ENCODE results near the gene OR8H1.

OR8H1 gene, protein sequence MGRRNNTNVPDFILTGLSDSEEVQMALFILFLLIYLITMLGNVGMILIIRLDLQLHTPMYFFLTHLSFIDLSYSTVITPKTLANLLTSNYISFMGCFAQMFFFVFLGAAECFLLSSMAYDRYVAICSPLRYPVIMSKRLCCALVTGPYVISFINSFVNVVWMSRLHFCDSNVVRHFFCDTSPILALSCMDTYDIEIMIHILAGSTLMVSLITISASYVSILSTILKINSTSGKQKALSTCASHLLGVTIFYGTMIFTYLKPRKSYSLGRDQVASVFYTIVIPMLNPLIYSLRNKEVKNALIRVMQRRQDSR

DNA sequence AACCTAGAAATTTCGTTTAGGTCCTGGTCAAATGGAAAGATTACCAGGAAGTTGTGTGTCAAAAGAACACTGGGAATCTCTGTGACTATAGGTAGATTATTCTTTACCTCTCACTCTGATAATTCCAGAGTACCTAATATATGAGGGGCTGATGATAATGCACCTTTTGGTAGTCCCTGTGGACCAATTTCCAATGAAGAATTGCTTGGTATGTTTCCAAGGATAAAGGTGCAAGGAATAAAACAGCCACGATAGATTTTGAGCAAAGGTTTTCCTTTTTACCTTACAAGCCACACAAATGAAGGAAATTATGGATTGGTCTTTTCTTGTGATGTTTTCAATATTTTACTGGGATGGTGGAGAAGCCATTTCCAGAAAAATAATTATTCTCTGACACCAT is at the start of gene OR8H1:
Gene OR8H1 (minus strand): TSS at position 101 of the 400 bp plus-strand sequence. CDS start 1,192 bp downstream, outside the sequence.
- no peak for DNase-seq (ENCODE audit: extremely low read depth, low read depth)
- no peak within 1 kb of the TSS for H3K4me3 ChIP-seq (replicated peaks; ENCODE audit: low read depth, low read length)
- TF ChIP-seq, protein P1, sequence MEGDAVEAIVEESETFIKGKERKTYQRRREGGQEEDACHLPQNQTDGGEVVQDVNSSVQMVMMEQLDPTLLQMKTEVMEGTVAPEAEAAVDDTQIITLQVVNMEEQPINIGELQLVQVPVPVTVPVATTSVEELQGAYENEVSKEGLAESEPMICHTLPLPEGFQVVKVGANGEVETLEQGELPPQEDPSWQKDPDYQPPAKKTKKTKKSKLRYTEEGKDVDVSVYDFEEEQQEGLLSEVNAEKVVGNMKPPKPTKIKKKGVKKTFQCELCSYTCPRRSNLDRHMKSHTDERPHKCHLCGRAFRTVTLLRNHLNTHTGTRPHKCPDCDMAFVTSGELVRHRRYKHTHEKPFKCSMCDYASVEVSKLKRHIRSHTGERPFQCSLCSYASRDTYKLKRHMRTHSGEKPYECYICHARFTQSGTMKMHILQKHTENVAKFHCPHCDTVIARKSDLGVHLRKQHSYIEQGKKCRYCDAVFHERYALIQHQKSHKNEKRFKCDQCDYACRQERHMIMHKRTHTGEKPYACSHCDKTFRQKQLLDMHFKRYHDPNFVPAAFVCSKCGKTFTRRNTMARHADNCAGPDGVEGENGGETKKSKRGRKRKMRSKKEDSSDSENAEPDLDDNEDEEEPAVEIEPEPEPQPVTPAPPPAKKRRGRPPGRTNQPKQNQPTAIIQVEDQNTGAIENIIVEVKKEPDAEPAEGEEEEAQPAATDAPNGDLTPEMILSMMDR (IDR thresholded peaks at IDR 0.05; ENCODE audit: low read depth, low read length, missing control alignments): no peak

DNA sequence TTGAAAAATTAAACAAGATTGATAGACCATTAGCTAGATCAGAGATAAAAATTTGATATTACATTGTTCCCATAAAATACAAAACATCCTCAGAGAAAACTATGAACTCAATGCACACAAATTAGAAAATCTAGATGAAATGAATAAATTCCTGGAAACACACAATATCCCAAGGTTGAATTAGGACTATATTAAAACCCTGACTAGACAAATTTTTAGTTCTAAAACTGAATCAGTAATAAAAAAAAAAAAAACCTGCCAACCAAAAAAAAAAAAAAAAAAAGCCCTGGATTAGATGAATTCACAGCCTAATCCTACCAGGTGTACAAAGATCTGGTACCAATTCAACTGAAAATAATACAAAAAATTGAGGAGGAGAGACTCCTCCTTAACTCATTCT is 48.2 kb upstream of the OR8H1 start:
- TF ChIP-seq, protein P1 (IDR thresholded peaks at IDR 0.05; ENCODE audit: low read depth, low read length, missing control alignments): no peak
- no peak overlapping the region for H3K4me3 ChIP-seq (replicated peaks; ENCODE audit: low read depth, low read length)
- DNase-seq (ENCODE audit: extremely low read depth, low read depth): no peak

DNA sequence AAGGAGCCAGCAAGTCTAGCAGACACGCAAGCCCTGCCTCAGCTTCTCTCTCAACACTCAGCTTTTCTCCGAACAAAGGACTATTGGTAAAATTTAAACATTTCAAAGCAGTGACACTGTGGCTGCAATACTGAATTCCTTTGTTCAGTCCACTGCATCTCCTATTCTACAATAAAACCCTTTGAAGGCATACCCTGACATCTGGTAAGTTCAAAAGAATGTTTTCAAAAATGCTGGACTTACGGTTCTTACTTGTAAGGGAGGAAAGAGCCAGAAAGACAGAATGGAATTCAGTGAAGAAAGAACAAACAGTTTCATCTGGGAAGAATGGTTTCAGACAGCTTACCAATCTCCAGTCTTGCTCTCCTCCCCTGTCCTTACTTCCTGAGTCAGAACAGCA is 41.1 kb upstream of the OR8H1 start:
- H3K4me3 ChIP-seq (replicated peaks; ENCODE audit: low read depth, low read length): no peak overlapping the region
- DNase-seq (ENCODE audit: extremely low read depth, low read depth): no peak
- TF ChIP-seq, protein P1 (IDR thresholded peaks at IDR 0.05; ENCODE audit: low read depth, low read length, missing control alignments): no peak

DNA sequence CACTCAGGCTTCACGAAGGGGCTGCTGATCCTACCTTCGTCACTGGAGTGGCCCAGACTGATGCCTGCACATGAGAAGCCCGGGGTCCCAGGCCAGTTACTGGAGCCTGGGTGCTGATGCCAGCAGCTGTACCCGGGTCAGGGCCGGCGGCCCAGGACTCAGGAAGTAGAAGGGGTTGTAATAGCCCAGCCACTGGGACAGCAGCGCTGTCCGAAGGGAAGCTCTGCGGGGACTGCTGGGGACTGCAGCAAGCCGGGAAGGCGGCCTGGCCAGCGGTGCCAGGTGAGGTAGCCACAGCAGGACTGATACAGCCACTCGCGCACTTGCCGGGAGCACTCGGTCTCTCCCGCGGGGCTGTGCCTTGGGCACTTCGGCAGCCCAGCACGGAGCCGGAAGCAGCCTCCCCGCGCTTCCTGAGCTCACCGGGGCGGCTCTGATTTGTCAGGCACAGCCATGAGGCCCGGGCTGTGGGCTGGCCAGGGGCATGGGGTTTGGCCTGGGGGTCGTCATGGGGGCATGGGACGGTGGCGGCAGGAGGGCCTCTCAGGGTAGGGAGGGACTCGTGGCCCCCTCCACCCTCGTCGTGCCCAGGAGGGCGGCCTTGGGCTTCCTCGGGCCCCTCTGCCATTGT is 39.9 kb upstream of the OR8H1 start:
- no peak overlapping the region for H3K4me3 ChIP-seq (replicated peaks; ENCODE audit: low read depth, low read length)
- TF ChIP-seq, protein P1 (IDR thresholded peaks at IDR 0.05; ENCODE audit: low read depth, low read length, missing control alignments): no peak
- DNase-seq (ENCODE audit: extremely low read depth, low read depth): no peak

DNA sequence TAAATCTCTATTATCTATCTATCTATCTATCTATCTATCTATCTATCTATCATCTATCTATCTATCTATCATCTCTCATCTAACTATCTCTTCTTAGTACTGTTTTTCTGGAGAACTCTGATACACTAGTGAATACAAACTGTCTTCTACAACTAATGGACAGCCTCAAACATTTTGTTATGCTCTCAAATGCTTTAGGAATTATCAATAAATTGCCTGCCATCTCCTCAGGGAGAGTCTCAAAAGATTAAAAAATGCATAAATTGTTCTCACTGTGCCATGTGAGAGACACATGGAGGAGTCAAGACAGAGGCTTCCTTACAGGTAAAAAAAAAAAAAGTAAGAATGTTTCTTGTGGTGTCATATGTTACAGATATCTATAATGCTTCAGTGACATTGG is 22.8 kb upstream of the OR8H1 start, which contains the start of gene OR8K3:
Gene OR8K3 (plus strand): TSS at position 301 of the 400 bp plus-strand sequence. CDS start 3,163 bp downstream, outside the sequence.
- no peak for DNase-seq (ENCODE audit: extremely low read depth, low read depth)
- TF ChIP-seq, protein P1 (IDR thresholded peaks at IDR 0.05; ENCODE audit: low read depth, low read length, missing control alignments): no peak
- no peak within 1 kb of the TSS for H3K4me3 ChIP-seq (replicated peaks; ENCODE audit: low read depth, low read length)

DNA sequence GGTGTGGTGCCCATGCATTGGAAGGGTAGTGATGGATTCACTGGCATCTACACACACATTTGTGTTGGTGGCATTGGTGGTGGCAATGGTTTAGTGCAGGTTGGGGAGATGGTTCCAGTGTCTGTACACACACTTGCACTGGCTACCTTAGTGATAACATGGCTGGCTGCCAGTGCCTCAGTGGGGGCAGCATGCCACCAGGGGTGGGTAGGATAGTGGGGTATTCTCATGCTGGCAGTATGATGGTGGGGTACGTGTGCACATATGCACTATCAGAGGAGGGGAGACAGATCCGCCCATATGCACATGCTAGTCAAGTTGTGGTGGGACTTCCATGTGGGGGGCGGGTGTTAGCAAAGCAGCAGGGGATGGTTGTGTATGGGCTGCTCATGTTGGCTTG is 15.8 kb upstream of the OR8H1 start:
- TF ChIP-seq, protein P1 (IDR thresholded peaks at IDR 0.05; ENCODE audit: low read depth, low read length, missing control alignments): no peak

More for the DNA sequence above, 15.8 kb upstream of the OR8H1 start:
- no peak for DNase-seq (ENCODE audit: extremely low read depth, low read depth)
- no peak overlapping the region for H3K4me3 ChIP-seq (replicated peaks; ENCODE audit: low read depth, low read length)
